ENCODE data around the gene GALNT18. TPM values are rescaled to one million over a fixed set of nuclear protein-coding genes. Genes with fewer than 3 reads are reported as not detected.

Gene GALNT18
- total and polyA plus RNA-seq, 4 donors, result 17.7 to 109 (median 63.7) TPM

DNA sequence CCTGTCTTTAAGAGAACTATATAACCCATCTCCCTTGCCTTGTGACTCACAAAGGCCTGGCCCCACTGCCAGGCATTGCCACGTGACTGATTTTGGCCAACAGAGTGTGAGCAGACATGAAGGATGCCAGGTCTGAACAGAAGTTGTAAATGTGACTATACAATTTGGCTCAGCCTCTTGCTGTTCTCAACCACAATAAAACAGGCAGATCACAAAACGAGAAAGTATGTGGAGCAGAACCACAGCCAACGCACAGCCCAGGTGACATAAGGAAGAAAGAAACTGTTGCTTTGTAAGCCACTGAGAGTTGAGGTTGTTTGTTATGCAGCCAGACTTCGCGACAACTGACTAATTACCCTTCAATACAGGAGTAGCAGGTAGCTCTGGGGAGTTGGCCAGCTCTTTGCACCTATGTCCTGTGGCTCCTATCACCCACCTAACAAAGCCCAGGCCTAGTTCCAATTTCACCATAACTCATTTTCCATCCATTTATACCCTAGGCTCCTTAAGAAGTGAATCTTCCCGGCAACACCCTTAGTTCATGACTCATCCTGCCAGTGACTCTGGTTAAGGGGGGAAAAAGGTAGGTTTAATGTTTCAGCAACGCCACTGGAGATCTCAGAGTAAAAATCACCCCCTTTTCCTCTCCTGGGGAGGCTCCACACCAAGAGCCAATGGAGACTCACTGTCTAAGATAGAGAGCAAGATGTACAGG, 53.7 kb downstream of the GALNT18 start:
- ATAC-seq (ENCODE audit: insufficient read depth, low FRiP score) (no peak), DNase-seq (no peak)
- H3K9me3 ChIP-seq (ENCODE audit: control insufficient read depth in 4 of 4, insufficient read depth in 3 of 4, low read length in 3 of 4), result no peaks in the 10 kb centered on the region
- no peaks in the 10 kb centered on the region for H3K27me3 ChIP-seq (ENCODE audit: control insufficient read depth in 3 of 3, insufficient read depth in 3 of 3, low read length in 2 of 3)
- H3K4me3 ChIP-seq, result no peak overlapping the region
- H3K9ac ChIP-seq (ENCODE audit: insufficient read depth in 1 of 2, low read length in 2 of 2), result no peak overlapping the region
- peaks cover 0 to 1% (median 0%) of the 10 kb centered on the region in 4 donors for H3K36me3 ChIP-seq (ENCODE audit: control insufficient read depth in 4 of 4, insufficient read depth in 4 of 4, low read length in 4 of 4)
- no peak overlapping the region for H3K27ac ChIP-seq (ENCODE audit: low read depth in 1 of 2, low read length in 1 of 2)
- 71 to 72% methylated on average over 7 of the region's 7 CpGs for WGBS, 2 donors
- H3K4me1 ChIP-seq (ENCODE audit: control insufficient read depth in 5 of 5, insufficient read depth in 5 of 5, low read length in 5 of 5), result peaks cover 4 to 43% (median 10%) of the 10 kb centered on the region in 5 donors
- TF ChIP-seq CTCF (IDR thresholded peaks at IDR 0.05; ENCODE audit: control extremely low read depth, extremely low read depth), result no peak

DNA sequence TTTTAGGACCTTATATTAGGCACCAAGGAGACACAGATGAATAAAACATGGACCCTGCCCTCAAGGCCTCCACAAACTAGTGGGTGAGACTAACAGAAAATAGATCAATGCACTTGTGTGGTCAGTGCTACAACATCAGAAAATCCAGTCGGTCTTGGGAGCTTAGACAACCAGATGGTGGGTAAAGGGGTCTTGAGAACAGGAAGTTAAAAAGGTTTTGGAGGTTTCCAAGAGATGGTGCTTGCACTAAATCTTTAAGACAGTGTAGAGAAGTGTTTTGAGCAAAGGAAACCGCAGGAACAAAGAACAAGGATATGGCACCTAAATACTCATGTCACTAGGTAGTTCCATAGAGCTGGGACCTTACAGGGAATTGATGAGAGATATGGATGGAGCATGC, 56.2 kb downstream of the GALNT18 start:
- H3K4me3 ChIP-seq, result no peak overlapping the region
- TF ChIP-seq CTCF (IDR thresholded peaks at IDR 0.05; ENCODE audit: control extremely low read depth, extremely low read depth), result no peak
- H3K27me3 ChIP-seq (ENCODE audit: control insufficient read depth in 3 of 3, insufficient read depth in 3 of 3, low read length in 2 of 3), result no peaks in the 10 kb centered on the region
- H3K4me1 ChIP-seq (ENCODE audit: control insufficient read depth in 5 of 5, insufficient read depth in 5 of 5, low read length in 5 of 5), result peaks cover 10 to 45% (median 24%) of the 10 kb centered on the region in 5 donors
- H3K9me3 ChIP-seq (ENCODE audit: control insufficient read depth in 4 of 4, insufficient read depth in 3 of 4, low read length in 3 of 4), result no peaks in the 10 kb centered on the region
- ATAC-seq (ENCODE audit: insufficient read depth, low FRiP score), result no peak
- peaks cover 0 to 1% (median 0%) of the 10 kb centered on the region in 4 donors for H3K36me3 ChIP-seq (ENCODE audit: control insufficient read depth in 4 of 4, insufficient read depth in 4 of 4, low read length in 4 of 4)
- H3K9ac ChIP-seq (ENCODE audit: insufficient read depth in 1 of 2, low read length in 2 of 2), result no peak overlapping the region
- H3K27ac ChIP-seq (ENCODE audit: low read depth in 1 of 2, low read length in 1 of 2), result no peak overlapping the region
- 36 to 61% methylated on average over 2 of the region's 2 CpGs for WGBS, 2 donors
- DNase-seq, result no peak

GRCh38 chr11:11563200-11563975, 58.4 kb downstream of the GALNT18 start:
- no peak overlapping the region for H3K9ac ChIP-seq (ENCODE audit: insufficient read depth in 1 of 2, low read length in 2 of 2)
- H3K36me3 ChIP-seq (ENCODE audit: control insufficient read depth in 4 of 4, insufficient read depth in 4 of 4, low read length in 4 of 4), result peaks cover 0 to 1% (median 0%) of the 10 kb centered on the region in 4 donors
- H3K27ac ChIP-seq (ENCODE audit: low read depth in 1 of 2, low read length in 1 of 2), result peak overlapping the region in 1 of 2 donors; percentile 8
- no peak overlapping the region for H3K4me3 ChIP-seq
- ATAC-seq (ENCODE audit: insufficient read depth, low FRiP score), result no peak
- no peaks in the 10 kb centered on the region for H3K9me3 ChIP-seq (ENCODE audit: control insufficient read depth in 4 of 4, insufficient read depth in 3 of 4, low read length in 3 of 4)
- H3K27me3 ChIP-seq (ENCODE audit: control insufficient read depth in 3 of 3, insufficient read depth in 3 of 3, low read length in 2 of 3), result no peaks in the 10 kb centered on the region
- WGBS, 2 donors, result 56 to 72% methylated on average over 6 of the region's 6 CpGs
- peaks cover 7 to 33% (median 24%) of the 10 kb centered on the region in 5 donors for H3K4me1 ChIP-seq (ENCODE audit: control insufficient read depth in 5 of 5, insufficient read depth in 5 of 5, low read length in 5 of 5)
- TF ChIP-seq CTCF (IDR thresholded peaks at IDR 0.05; ENCODE audit: control extremely low read depth, extremely low read depth), result no peak
- peak; percentile 40 to 77 (median 49) for DNase-seq
